SK-N-SH (cell line): Measurements from ENCODE around the gene NPAS3. TPM values are rescaled to one million over a fixed set of nuclear protein-coding genes. Genes with fewer than 3 reads are reported as not detected.

Experiments used
- CTCF ChIA-PET: fragments of 300-600, 350-600 bp; formaldehyde crosslinking; extraction: SDS; loops from one replicate; lab custom pipeline; 2021; lab: Yijun Ruan, JAX
- POLR2A ChIA-PET: fragments of 350-600 bp; sonication (Branson Sonifier 250); formaldehyde crosslinking; extraction: SDS; loops from one replicate; lab custom pipeline; 2020; ENCODE audit warnings: antibody characterized with exemption, inconsistent platforms; lab: Yijun Ruan, JAX
- DNase-seq: peaks from one replicate; pipeline ENCODE4 v3.0.0; 2012
- H2AFZ ChIP-seq: fragments of 200-600 bp; sonication (generic); 2 replicates; pipeline ENCODE4 v1.8.1; 2016; ENCODE audit warnings: antibody characterized with exemption, mild to moderate bottlenecking, low read depth
- H3F3A ChIP-seq: fragments of 200-600 bp; sonication (generic); replicated peaks from 2 replicates; pipeline ENCODE3; 2016; ENCODE audit warnings: antibody characterized with exemption, mild to moderate bottlenecking; ENCODE audit not compliant: insufficient read depth
- H3K27ac ChIP-seq, 2 experiments: fragments of 200-500 bp in 1 of 2; fragments of 200-600 bp in 1 of 2; sonication (Bioruptor generic) in 1 of 2; sonication (generic), shearing (Covaris generic) in 1 of 2; 2 replicates each; pipeline versions ENCODE4 v1.5.1 to v1.6.1; 2014 to 2016; ENCODE audit warnings: low read depth in 2 of 2, inconsistent platforms in 1 of 2, low read length in 1 of 2, mild to moderate bottlenecking in 1 of 2, mixed read lengths in 1 of 2
- H3K27me3 ChIP-seq: fragments of 200-600 bp; sonication (generic), shearing (Covaris generic); 2 replicates; pipeline ENCODE4 v1.6.1; 2016; ENCODE audit warnings: mixed run types; ENCODE audit not compliant: insufficient read depth
- H3K36me3 ChIP-seq, 2 experiments: fragments of 200-500 bp in 1 of 2; fragments of 200-600 bp in 1 of 2; sonication (Bioruptor generic) in 1 of 2; sonication (generic) in 1 of 2; replicated peaks in 1 of 2; 2 replicates each; pipeline versions ENCODE3 to v1.5.1; 2014 to 2016; ENCODE audit warnings: low read length in 1 of 2, mild to moderate bottlenecking in 1 of 2; ENCODE audit not compliant: insufficient read depth in 2 of 2, control insufficient read depth in 1 of 2
- H3K4me1 ChIP-seq, 2 experiments: fragments of 200-500 bp in 1 of 2; fragments of 200-600 bp in 1 of 2; sonication (Bioruptor generic) in 1 of 2; sonication (generic), shearing (Covaris generic) in 1 of 2; 2 replicates each; pipeline versions ENCODE4 v1.5.1 to v1.6.1; 2014 to 2016; ENCODE audit warnings: low read depth in 1 of 2, low read length in 1 of 2, mixed run types in 1 of 2; ENCODE audit not compliant: insufficient read depth in 2 of 2, control insufficient read depth in 1 of 2
- H3K4me2 ChIP-seq: fragments of 200-600 bp; sonication (generic), shearing (Covaris generic); 2 replicates; pipeline ENCODE4 v1.6.1; 2017; ENCODE audit warnings: mixed run types
- H3K4me3 ChIP-seq, 2 experiments: fragments of 200-500 bp in 1 of 2; fragments of 200-600 bp in 1 of 2; sonication (Bioruptor generic) in 1 of 2; sonication (generic), shearing (Covaris generic) in 1 of 2; 2 replicates each; pipeline versions ENCODE4 v1.5.1 to v1.8.1; 2014 to 2016; ENCODE audit warnings: low read depth in 2 of 2, inconsistent platforms in 1 of 2, low read length in 1 of 2, mild to moderate bottlenecking in 1 of 2, mixed read lengths in 1 of 2, moderate library complexity in 1 of 2
- H3K79me2 ChIP-seq: fragments of 200-600 bp; sonication (generic); 2 replicates; pipeline ENCODE4 v1.8.1; 2017; ENCODE audit warnings: mild to moderate bottlenecking; ENCODE audit not compliant: insufficient read depth
- H3K9ac ChIP-seq: fragments of 200-600 bp; sonication (generic); 2 replicates; pipeline ENCODE4 v1.6.1; 2017; ENCODE audit warnings: mixed run types
- H3K9me2 ChIP-seq: fragments of 200-600 bp; sonication (generic); 2 replicates; pipeline ENCODE4 v1.6.1; 2017; ENCODE audit warnings: mixed run types
- H3K9me3 ChIP-seq: fragments of 200-600 bp; sonication (generic); 2 replicates; pipeline ENCODE4 v1.6.1; 2017; ENCODE audit warnings: mixed run types, mild to moderate bottlenecking, moderate library complexity
- H4K20me1 ChIP-seq: fragments of 200-600 bp; sonication (generic); 2 replicates; pipeline ENCODE4 v1.6.1; 2017; ENCODE audit warnings: mild to moderate bottlenecking, mixed run types; ENCODE audit not compliant: insufficient read depth
- CHD2 ChIP-seq: fragments of 150-350 bp; IDR thresholded peaks from 2 replicates; pipeline ENCODE4 v1.6.1; 2018; ENCODE audit warnings: low read length; ENCODE audit not compliant: partially characterized antibody
- ELF1 ChIP-seq: IDR thresholded peaks from 2 replicates; pipeline ENCODE4 v1.4.0; 2012
- EP300 ChIP-seq, 2 experiments: IDR thresholded peaks; 2 replicates each; pipeline versions ENCODE4 v1.4.0 to v1.6.1; 2012; ENCODE audit warnings: borderline replicate concordance in 1 of 2, low read depth in 1 of 2, low read length in 1 of 2
- FOSL2 ChIP-seq: IDR thresholded peaks from 2 replicates; pipeline ENCODE4 v1.4.0; 2012; ENCODE audit warnings: low read depth, mild to moderate bottlenecking, moderate library complexity, borderline replicate concordance
- GATA2 ChIP-seq: sonication (generic); formaldehyde crosslinking; IDR thresholded peaks from 2 replicates; pipeline ENCODE4 v1.5.0; 2020; ENCODE audit warnings: mild to moderate bottlenecking, missing genetic modification reagents
- NFIC ChIP-seq: IDR thresholded peaks from 2 replicates; pipeline ENCODE4 v1.4.0; 2012; ENCODE audit warnings: borderline replicate concordance
- PBX3 ChIP-seq: IDR thresholded peaks from 2 replicates; pipeline ENCODE4; 2012
- POLR2AphosphoS5 ChIP-seq: IDR thresholded peaks from 2 replicates; pipeline ENCODE4 v1.6.1; 2012; ENCODE audit warnings: low read depth, low read length
- RAD21 ChIP-seq: IDR thresholded peaks from 2 replicates; pipeline ENCODE4 v1.6.1; 2012; ENCODE audit warnings: mild to moderate bottlenecking, low read length
- RFX5 ChIP-seq: IDR thresholded peaks from 2 replicates; pipeline ENCODE4 v1.6.1; 2012; ENCODE audit warnings: mild to moderate bottlenecking, improper control_type of control experiment, low read length
- RXRA ChIP-seq: IDR thresholded peaks from 2 replicates; pipeline ENCODE4 v1.4.0; 2012; ENCODE audit warnings: low read depth, mild to moderate bottlenecking, borderline replicate concordance
- SIN3A ChIP-seq: IDR thresholded peaks from 2 replicates; pipeline ENCODE4 v1.6.1; 2012; ENCODE audit warnings: low read depth, mild to moderate bottlenecking, low read length, moderate library complexity, borderline replicate concordance
- TCF12 ChIP-seq: IDR thresholded peaks from 2 replicates; pipeline ENCODE4 v1.4.0; 2012
- TEAD4 ChIP-seq: IDR thresholded peaks from 2 replicates; pipeline ENCODE4 v1.4.0; 2012; ENCODE audit warnings: mild to moderate bottlenecking, borderline replicate concordance; ENCODE audit not compliant: insufficient read depth
- USF1 ChIP-seq: IDR thresholded peaks from 2 replicates; pipeline ENCODE4 v1.4.0; 2012; ENCODE audit warnings: low read depth, borderline replicate concordance
- USF2 ChIP-seq: fragments of 150-350 bp; IDR thresholded peaks from 2 replicates; pipeline ENCODE4 v1.6.1; 2017; ENCODE audit warnings: antibody characterized with exemption, low read length, low read depth, borderline replicate concordance
- ZBTB33 ChIP-seq: IDR thresholded peaks from 2 replicates; pipeline ENCODE4 v1.4.0; 2012; ENCODE audit warnings: low read depth, borderline replicate concordance
- WGBS: methylation state at CpG from one replicate; pipeline ENCODE4 v1.1.6; 2017; ENCODE audit warnings: low lambda C conversion rate; 5-methylcytosine and 5-hydroxymethylcytosine counted together
- polyA plus RNA-seq, 3 experiments: library from polyadenylated mRNA; depleted of rRNA; stranded (reverse); fragments of >200 nt; gene quantifications; 2 replicates each; pipeline ENCODE4 v1.2.3, GENCODE V29; 2012

The NPAS3 gene
- polyA plus RNA-seq, 1 of the 3 experiments (the other 2 are of a cell fraction) = 4.3 TPM

- H3K79me2 ChIP-seq = no peaks in the 10 kb centered on the region
- H3K27ac ChIP-seq = no peak overlapping the region
- DNase-seq = no peak
- ChIA-PET POLR2A (interaction anchor here (0.7 kb wide), 1 partner anchor 1084 kb away, joined by 3 read pairs; no protein-coding TSS in a partner anchor), CTCF (interaction anchor here (0.6 to 5.2 kb wide), 85 partner anchors 11 to 1247 kb away, joined by 3 to 143 read pairs (median 4); no protein-coding TSS in a partner anchor)
- no peaks in the 10 kb centered on the region for H4K20me1 ChIP-seq
- no peak overlapping the region; the same call in 1 of the 2 replicates for H3K4me2 ChIP-seq
- H3K4me3 ChIP-seq = no peak overlapping the region
- peaks cover 7 to 18% of the 10 kb centered on the region in 2 experiments; a peak in 3 of 4 replicates for H3K4me1 ChIP-seq
- H3K9me2 ChIP-seq = no peaks in the 10 kb centered on the region
- no peaks in the 10 kb centered on the region for H3F3A ChIP-seq
- TF ChIP-seq RFX5 (no peak), USF1 (no peak), SIN3A (no peak), NFIC (no peak), ZBTB33 (no peak), RAD21 (no peak), TEAD4 (no peak), GATA2 (no peak), EP300 (IDR thresholded peaks at IDR 0.05; ENCODE audit: borderline replicate concordance in 1 of 2, low read depth in 1 of 2, low read length in 1 of 2) (no peak), USF2 (no peak), POLR2AphosphoS5 (no peak), FOSL2 (no peak), PBX3 (no peak), RXRA (no peak), TCF12 (no peak), CHD2 (no peak), ELF1 (no peak)
- H3K9me3 ChIP-seq = no peaks in the 10 kb centered on the region
- WGBS = 85% methylated on average over 11 of the region's 11 CpGs
- no peaks in the 10 kb centered on the region for H3K27me3 ChIP-seq
- H2AFZ ChIP-seq = peak overlapping the region; percentile 27; the same call in 1 of the 2 replicates
- no peak overlapping the region for H3K9ac ChIP-seq
- H3K36me3 ChIP-seq = no peaks in the 10 kb centered on the region
Observed at GRCh38 chr14:33793398-33794110, 854.9 kb downstream of the NPAS3 start.
